NCI-H510A (cell line): ENCODE measurements around the gene ABCB8.

Source experiments
- DNase-seq: peaks from one replicate; lab custom pipeline; 2025; lab: John Stamatoyannopoulos, UW

Gene ABCB8

DNA sequence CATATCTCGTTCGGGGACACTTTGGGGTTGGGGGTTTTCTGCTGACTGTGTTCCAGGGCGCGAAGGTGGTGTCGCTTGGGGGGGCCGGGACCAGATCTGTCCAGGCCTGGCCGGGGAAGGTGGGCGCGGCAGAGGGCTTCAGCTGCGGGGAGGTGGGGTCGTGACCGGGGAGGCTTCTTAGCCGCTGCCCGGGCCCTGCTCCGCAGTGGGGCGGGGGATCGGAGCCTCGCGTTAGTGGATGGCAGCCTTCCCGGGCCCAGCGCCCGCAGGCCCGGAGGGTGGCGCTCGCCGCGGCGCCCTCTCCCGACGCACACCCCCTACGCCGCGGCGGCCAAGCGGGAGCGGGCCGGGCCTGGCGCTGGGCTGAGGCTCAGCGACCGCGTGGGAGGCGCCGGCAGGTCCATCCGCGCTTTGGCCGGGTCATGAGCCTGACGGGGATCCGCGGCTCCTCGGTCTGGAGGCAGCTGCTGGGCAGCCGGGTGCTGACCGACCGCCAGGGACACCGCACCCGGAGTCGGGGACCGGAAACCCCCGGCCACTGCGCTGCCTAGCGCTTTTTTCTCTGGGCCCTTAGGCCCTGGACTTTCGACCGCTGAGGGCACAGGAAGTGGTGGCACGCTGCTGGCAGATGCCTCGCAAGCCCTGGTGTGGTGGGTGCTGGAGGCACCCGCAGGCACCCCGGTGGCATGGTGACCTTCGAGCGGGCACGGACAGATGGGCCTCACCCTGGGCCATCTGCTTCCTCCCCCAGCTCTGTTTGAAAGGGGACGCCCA, 59.2 kb downstream of the ABCB8 start:
- DNase-seq: no peak

DNA sequence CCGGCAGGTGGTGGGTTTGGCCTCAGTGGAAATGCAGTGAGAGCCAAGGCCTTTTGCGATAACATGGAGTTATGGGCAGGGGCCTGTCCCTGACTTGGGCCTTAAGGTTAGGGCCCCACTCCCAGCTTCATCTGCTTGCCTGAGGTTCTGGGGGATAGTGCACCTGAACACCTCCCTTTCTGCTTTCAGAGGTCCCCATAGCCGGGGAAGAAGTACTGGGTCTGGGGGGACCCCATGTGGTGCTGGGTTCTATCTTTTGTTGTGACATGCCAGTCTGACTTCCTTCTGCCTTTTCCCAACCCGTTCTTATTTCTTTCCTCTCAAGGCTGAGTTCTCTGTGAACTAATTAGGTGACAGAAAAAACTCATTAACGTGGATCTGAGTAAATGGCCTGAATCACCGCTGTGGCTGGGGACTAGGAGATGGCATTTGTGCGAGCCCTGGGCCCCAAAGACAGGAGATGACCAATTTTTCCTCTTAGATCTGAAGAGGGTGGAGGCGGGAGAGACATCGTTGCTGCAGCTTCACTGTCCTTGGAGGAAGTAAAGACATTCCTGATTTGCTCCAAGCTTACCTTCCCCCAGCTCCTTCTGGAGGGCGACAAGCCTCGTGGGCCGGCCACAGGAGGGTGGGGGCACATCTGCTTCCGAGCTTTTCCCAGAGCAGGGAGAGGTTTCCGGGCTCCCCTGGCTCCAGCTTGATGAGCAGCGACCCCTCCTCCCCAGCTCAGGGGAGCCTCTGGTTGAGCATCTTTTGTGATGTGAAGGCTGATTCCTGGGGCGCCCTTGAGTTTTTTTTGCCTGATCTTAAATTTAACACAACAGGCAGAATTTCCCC, 60.0 kb downstream of the ABCB8 start:
- DNase-seq: no peak

DNA sequence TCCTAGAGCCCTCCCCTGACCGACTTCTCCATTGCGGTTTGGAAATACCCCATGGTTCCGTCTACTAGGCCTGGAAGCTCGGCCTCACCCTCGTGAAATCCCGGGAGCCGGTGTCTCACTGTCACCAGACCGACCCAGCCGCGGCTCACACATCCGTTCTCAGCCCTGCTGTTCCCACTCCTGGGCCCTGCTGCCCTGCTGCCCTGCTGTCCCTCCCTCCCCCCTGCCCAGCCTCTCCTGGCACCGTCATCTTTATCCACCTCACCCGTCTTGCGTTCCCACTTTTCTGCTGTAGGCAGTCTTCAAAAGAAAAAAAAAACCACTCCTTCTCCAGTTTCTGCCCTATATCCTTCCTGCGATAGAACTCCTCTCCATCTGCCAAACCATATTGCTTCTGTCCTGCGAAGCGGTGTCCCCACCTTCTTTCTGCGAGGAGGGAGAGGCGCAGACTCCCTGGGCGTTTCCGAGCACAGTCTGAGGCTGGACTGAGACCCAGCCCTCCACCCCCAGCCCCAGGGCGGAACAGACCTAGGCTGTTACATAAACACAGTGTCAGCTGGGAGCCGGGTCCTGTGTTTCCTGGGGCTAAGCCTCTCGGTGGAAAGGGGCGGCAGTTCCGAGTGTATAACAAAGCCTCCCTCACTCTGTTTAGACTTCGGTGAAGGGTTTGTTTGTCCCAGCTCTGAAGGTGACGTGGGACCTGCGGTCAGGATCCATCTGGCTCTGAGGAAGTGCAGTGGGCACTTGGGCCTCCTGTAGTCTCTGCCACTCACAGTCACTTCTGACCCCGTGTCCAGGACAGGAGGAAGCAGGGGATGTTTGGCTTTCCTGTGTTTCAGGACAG, 60.8 kb downstream of the ABCB8 start:
- no peak for DNase-seq

DNA sequence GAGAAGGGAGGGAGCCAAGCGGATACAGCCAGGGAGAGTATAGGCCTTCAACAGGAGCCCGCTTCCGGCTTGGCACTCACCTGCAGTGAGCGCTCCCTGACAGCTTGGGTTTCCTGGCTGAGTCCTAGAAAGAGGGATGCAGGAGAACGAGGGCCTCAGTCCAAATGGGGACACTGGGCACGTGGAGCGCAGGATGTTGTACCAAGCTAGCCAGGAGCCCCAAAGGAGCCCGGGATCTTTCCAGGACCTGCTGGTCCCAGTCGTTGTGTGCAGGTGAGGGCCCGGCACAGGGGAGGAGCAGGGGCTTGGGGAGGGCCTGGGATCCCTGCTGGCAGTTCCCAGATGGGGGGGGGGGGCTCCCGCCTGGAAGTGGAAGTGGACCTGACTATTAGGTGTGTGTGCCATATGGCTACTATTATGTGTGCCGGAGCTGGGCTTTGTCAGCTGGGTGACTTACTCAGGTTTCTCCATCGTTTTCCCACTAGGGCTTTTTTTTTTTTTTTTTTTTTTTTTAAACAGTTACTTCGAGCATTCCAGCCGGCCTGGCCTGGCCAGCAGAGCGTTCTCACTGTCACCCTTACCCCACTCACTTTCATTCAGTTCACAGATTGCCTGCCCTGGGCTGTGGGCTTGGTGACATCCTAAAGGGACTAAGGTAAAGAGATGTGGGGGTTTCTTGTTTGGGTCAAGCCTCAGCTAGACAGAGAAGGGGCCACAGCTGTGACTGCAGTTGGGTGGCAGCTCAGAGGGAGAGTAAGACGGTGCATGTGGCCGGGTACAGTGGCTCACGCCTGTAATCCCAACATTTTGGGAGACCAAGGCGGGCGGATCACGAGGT, 61.9 kb downstream of the ABCB8 start:
- no peak for DNase-seq

DNA sequence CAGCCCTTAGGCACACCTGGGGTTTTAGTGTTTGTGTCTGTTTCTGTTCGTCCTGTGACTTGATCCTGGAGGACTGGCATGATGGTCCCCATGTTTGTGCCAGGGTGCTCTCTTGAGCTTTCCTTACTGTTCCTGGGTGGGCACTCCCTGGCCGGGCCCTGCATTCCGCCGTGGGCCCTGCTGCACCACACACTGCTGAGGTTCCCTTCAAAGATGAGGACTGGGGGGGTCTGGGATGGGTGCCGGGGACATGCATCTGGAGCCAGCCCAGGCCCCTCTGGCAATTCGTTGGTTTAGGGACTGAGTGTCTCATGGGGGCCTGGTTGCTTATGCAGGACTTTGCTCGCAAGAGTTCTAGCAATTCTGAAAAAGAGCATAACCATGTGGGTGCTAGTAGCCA, 62.8 kb downstream of the ABCB8 start:
- DNase-seq: no peak

DNA sequence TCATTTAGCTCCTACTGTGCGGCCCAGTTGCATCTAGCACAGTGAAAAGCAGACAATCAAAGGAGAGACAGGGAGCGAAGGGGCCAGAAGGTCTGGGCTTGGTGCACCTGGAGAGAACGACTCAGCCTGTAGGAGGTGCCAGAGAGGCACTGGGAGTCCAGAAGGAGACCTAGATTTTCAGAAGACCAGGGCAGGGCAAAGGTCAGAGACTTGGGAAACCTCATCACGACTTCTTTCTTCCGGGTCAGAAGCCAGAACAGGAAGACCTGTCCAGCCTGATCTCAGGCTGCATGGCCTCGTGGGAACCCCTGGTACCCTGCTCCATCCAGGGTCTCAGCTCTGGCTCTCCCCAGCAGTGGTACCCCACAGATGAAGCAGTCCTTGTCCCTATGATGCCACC, 63.2 kb downstream of the ABCB8 start:
- DNase-seq: no peak

DNA sequence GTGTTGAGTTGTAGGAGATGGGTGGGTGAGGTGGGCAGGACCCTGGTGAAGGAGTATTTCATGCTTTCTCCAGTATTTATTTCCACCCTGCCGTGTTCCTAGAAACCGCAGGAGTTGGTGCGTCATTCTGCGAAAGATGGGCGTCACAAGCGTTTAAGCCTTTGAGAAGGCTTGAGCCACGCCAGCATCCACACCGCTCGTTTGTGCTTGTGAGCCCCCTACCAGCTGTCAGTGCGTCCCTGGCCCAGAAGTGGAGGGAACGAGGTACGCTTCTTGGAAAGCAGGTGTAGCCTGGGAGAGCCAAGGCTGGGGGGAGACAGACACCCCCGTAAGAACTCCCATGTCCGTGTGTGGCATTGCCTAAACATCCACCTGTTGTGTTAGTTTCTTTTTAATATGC, 63.7 kb downstream of the ABCB8 start:
- no peak for DNase-seq

DNA sequence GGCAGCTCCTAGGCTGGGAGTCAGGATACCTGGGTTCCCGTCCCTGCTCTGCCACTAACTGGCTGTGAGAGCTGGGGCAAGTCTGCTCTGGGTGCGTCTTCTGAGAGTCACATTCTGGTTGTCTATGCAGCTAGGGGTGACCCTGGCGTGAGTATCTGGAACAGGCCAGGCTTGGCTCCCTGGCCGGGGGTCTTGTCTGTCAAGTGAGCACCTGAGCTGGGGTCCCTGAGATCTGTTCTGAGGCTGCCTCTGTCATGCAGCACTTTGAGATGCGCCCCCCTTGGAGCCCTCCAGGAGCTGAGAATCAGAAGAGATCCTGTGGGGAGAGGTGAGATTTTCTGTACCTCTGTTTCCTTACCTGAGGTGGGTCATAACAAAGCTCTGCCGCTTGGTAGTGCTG, 65.5 kb downstream of the ABCB8 start:
- DNase-seq: no peak

DNA sequence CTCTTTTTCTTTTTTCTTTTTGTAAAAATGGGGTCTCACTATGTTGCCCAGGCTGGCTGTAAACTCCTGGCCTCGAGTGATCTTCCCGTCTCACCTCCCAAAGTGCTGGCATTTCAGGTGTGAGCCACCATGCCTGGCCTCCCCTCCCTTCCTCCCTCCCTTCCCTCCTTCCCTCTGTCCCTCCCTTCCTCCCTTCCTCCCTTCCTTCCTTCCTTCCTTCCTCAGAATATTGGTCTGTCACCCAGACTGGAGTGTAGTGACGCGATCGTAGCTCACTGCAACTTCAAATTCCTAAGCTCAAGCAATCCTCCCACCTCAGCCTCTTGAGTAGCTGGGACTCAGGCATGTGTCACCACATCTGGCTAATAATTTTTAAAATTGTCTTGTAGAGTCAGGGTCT, 66.4 kb downstream of the ABCB8 start:
- no peak for DNase-seq

DNA sequence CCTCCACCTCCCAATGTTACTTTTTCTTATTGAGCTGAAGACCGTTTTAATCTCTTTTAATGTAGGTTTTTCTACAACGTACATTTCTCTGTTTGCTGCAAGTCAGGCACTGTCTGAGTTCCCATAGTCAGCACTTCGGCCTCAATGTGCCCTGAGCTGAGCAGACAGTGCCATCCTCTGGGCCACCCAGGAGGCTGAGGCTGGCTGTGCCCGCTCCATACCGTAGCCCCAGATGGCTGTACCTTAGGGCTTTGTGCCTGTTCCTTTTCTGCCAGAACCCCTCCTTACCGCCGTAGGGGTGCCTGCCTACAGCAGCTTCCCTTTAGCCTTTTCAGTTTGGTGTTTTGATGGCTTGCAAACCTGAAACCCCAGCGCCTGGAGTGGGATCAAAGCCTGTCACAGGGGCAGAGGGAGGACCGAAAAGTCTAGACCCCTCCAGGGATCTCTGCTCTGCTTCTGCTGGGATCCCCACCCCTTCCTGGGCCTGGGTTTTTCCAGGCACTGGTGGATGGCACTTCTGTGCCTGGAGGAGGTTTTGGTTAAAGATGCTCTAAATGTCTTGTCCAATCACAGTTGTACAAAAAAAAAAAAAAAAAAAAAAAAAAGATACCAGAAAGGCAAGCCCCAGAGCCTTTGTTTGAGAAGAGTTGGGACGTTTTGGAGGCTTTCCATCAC, 67.0 kb downstream of the ABCB8 start:
- no peak for DNase-seq

DNA sequence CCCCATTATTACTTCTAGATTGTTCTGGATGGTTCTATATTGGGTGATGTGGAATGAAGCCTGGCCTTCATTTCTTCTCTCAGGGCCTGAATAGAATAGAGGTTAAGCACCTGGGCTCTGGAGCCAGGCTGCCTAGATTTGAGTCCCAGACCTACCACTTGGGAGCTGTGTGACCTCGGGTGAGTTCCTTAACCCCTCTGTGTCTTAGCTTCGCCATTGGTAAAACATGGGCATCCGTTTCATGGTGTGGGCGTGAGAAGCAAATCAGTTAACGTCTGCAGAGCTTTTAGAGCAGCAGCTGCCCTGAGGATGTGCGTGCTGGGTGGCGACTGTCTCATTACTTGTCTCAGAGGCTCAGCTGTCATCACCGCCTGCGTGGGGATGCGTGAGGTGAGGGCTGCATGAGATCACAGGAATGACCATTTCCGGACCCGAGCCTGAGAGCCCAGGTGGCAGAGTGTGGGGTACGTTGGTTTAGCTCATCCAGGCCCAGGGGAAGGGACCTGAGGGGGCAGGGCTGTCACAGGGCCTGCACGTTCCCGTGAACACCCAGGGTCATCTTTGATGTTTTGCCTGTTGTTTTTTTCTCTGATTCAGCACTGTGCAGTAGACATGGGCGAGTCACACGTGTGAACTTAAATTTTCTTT, 67.7 kb downstream of the ABCB8 start:
- DNase-seq: no peak
